Fibroblast of skin of right quadriceps (primary cell): ENCODE measurements around the gene PARN.
"Not testable (repeated sequence)": the region's sequence is repeated elsewhere in the genome, so short reads cannot be mapped to it uniquely, and the experiment has no call there.

Experiments used
- DNase-seq: peaks from one replicate; pipeline ENCODE4 v3.0.0-alpha.2; 2013

Gene PARN, protein sequence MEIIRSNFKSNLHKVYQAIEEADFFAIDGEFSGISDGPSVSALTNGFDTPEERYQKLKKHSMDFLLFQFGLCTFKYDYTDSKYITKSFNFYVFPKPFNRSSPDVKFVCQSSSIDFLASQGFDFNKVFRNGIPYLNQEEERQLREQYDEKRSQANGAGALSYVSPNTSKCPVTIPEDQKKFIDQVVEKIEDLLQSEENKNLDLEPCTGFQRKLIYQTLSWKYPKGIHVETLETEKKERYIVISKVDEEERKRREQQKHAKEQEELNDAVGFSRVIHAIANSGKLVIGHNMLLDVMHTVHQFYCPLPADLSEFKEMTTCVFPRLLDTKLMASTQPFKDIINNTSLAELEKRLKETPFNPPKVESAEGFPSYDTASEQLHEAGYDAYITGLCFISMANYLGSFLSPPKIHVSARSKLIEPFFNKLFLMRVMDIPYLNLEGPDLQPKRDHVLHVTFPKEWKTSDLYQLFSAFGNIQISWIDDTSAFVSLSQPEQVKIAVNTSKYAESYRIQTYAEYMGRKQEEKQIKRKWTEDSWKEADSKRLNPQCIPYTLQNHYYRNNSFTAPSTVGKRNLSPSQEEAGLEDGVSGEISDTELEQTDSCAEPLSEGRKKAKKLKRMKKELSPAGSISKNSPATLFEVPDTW

DNA sequence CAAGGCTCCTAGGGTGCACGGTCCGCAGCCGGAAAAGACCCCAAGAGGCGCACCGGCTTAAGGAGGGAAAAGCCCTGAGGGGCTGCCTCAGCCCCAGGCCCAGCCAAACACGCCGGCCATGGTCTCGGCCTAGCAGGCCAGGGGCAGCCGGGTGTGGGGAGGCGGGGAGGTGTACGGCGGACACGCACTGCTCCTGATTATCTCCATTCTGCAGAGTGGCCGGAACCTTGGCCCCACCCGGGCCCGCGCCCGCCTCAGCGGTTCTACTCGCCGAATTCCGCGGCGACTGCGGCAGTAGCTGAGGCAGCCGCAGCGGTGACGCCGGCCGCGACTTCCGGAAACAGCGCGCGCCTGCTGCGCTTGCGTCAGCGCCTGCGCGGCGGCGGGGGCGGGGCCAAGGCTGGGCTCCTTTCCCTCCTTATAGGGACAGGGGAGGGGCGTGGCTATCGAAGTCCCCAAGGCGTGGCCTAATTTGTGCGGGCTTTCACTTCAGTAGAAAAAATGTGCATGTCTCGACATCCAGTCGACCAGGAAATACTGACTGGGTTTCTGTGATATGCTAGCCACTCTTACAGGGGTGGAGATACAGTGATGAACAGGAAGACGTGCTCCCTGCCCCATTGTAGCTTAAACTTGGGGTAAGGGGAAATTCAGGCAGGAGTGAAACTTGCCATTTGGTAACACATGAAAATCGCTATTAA lies at the start of gene PARN:
PARN (minus strand) TSS at position 342 of the 701 bp plus-strand sequence; CDS start at position 207, 135 bp downstream.
- peak; percentile 98 for DNase-seq

DNA sequence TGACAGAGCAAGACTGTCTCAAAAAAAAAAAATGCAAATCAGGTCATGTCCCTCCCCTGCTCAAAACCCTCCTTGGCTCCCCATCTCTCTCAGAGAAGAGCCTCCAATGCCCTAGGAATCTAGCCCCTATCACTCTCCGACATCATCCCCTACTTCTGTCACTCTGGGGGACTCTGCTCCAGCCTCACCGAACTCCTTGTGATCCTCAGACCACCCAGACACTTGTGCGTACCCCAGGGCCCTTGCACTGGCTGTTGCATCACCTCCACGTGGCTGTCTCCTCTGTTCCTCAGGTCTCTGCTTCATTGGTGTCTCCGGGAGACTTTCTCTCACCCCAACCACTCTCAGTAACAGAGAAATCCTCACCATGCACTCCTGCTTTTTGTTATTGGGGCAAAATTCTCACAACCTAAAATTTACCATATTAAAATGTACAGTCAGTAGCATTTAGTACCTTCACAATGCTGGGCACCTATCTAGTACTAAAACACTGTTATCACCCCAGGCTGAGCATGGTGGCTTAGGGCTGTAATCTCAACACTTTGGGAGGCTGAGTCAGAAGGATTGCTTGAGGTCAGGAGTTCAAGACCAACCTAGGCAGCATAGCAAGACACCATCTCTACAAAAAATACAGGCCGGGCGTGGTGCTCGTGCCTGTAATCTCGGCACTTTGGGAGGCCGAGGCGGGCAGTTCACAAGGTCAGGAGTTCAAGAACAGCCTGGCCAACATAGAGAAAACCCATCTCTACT lies 48.9 kb upstream of the PARN start:
- DNase-seq, result no peak

DNA sequence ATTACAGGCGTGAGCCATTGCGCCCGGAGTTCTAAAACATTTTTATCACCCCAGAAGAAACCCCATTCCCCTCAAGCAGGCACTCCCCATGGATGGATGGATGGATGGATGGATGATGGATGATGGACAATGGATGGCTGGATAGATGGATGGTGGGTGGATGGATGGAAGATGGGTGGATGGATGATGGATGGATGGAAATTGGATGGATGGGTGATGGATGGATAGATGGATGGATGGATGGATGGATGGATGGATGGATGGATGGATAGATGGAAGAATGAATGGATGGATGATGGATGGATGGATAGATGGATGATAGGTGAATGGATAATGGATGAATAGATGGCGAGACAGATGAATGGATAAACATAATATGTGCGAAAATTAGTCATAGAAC lies 47.6 kb upstream of the PARN start:
- DNase-seq, result no peak

DNA sequence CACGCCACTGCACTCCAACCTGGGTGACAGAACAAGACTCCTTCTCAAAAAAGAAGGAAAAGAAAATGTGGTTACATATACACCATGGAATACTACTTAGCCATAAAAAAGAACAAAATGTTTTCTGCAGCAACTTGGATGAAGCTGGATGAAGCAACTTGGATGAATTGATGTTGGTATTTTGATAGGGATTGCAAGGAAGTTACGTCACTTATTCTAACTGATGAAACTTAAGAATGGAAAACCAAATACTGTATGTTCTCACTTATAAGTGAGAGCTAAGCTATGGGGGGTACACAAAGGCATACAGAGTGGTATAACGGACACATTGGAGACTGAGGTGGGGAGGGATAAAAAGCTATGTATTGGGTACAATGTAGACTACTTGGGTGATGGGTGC lies 46.6 kb upstream of the PARN start:
- no peak for DNase-seq

DNA sequence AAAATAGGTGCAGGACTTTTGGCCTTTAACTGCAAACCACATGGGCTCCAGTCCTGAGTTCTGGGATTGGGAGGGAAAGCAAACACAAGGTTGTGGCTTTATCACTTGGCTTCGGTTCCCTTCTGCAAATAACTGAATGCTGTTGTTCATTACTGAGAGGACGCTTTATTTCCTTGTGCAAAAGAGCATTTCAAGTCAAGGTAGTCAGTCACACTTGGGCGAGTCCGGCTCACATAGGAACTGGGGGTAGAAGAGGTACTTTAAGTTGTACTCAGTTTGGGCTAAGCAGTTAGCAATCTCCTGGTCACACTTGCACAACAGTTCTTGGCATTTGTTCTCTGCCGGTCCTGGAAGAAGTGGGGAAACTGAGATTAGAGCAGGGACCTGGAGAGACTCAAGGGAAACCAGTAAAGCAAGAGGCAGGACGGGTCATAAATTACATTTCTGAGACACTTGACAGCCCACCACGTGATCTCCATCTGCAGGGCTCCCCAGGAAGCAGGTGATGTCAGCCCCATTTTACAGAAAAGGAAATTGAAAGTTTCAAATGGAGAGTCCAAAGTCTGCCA lies 42.4 kb upstream of the PARN start:
- no peak for DNase-seq

DNA sequence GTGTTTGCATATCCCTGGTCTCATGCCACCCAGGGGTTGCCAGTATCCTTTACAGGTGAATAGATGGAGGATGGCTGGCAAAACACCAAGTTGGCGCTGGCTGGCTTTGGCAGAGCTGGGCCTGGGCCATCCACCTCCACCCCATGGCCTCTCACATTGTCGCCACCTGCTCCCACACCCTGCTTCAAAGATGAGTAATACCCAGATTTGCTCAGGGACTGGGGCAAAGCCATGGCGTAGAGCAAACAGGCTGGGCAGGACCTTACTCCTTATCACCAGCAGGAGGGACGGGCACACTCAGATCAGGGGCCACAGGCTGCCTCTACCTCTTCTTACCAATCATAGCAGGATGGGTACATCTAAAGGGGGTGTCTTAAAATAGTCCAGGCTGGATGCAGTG lies 39.7 kb upstream of the PARN start:
- DNase-seq, result no peak

DNA sequence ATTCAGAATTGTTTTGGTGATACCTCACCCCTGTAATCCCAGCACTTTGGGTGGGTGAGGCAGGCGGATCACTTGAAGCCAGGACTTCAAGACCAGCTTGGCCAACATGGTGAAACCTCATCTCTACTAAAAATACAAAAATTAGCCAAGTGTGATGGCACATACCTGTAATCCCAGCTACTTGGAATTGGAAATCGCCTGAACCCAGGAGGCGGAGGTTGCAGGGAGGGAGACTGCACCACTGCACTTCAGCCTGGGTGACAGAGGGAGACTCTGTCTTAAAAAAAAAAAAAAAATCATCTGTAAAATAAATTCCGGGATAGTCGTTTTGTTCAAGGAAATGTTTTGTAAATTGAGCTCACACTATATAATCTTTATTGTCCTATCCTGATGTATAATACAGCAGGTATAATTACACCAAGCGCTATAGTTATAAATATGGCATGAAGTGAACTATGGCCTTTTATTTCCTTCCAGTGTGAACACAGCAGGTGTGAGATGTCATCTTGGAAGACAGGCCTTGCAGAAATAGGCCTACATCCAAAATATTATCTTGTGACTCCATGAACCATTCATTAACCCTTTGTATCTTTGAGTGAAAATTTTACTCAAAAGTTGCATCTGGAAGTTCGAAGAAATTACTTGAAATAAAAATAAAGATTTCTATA lies 38.6 kb upstream of the PARN start:
- DNase-seq, result no peak

DNA sequence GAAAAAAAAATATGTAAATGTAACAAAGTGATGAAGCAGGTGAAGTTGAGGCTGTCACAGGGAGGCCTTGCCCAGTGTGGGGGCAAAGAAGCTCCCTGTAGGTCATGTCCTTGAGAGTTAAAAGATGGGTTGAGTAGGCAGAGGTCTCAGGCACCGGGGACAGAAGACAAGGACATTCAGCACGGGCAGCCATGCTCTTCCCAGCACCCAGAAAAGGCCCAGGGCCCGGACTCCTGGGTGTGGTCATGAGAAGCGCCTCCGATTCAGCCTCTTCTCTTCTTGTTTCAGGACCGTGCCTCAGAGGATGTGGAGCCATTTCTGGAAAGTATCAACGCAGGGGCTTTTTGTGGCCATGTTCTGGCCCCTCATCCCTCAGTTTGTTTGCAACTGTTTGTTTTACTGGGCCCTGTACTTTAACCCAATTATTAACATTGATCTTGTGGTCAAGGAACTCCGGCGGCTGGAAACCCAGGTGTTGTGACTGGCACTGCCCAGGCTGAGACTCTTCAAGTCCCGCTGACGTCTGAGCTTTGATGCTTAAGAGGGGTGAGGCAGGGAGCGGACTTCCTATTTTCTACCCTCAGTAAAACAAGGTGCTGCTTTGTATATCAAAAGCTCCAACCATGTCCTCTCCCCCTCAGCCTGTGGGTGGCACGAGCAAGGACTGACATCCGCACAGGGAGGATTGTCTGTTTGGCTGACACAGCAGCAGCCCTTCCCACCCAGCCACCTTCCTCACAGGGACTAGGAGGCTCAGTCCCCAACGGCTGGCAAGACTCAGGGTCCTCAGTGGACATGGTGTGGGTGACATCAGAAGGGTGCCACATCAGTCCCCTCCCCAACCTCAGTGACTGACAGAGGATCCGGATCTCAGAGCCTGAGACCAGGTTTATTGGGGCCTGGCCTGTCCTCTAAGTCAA lies 37.5 kb upstream of the PARN start:
- no peak for DNase-seq

DNA sequence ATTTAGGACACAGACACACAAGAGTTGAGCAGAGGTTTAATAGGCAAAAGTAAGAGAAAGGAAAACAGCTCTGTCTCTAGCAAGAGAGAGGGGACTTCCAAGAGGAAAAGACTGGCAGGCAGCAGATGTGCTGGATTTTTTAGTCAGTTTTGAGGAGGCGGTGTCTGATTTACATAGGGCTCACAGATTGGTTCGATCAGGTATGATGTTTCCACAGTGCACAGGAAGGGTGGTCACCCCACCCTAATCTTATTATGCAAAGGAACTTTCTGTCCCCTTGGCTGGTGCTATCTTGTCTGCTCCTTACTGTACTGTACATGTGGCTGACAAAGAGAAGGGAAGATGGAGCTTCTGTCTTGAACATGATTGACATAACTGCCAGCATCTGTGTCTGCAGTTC lies 28.0 kb upstream of the PARN start:
- DNase-seq, result no peak

DNA sequence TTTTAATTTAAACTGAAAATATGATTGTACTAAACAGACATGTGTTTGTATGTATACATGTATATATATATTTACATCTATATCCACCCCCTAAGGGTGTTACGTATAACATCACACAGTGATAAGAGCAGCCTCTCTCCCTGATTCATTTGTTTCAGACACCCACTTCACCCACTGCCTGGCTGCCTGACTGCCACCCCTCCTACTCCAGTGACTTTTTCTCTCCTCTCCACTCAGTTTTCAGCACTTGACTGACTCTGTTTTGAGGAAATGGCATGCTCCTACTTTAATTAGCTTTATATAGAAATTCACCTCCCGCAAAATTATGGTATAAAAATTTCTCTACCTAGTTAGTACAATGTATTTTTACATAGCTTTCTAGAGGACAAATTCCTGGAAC lies 22.7 kb upstream of the PARN start:
- no peak for DNase-seq

DNA sequence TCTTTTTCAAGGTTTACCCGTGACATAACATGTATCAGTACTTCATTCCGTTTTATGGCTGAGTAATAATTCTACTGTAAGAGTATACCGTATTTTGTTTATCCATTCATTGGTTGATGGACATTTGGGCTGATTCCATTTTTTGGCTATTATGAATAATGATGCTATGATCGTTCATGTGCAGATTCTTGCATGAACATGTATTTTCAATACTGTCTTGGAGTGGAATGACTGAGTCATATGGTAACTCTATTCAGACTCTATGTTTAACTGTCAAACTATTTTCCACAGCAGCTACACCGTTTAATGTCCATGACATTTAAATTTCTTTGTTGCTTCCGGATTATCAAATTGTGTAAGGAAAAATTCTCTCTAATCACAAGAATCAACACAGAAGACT lies 20.6 kb upstream of the PARN start:
- no peak for DNase-seq

DNA sequence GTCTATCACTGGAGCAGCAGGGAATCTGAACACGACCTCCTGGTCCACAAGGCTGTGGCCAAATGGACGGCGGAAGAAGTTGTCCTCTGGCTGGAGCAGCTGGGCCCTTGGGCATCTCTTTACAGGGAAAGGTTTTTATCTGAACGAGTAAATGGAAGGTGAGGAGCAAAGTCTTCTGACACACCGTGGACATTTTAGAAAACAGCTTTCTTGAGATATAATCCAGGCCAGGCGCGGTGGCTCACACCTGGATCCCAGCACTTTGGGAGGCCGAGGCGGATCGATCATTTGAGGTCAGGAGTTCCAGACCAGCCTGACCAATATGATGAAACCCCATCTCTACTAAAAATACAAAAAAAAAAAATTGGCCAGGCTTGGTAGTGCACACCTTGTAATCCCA lies 19.8 kb upstream of the PARN start:
- DNase-seq, result no peak

DNA sequence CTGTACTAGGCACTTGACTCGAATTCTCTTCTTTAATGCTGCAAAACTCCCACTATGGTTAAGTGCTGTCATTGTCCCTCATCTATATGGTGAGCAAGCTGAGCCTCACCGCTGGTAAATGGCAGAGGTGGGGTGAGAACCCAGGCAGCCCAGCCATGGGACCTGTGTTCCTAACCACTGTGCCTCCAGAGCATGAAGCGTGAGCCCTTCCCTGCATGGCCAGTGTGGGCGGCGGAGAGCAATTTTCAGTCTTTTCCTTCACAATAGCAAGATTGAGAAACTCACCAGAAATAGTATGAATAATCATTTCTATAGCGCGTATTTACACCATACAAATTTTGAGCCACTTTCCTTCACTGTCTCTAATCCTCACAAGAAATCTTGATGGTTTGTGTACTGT lies 11.9 kb upstream of the PARN start:
- DNase-seq, result no peak

DNA sequence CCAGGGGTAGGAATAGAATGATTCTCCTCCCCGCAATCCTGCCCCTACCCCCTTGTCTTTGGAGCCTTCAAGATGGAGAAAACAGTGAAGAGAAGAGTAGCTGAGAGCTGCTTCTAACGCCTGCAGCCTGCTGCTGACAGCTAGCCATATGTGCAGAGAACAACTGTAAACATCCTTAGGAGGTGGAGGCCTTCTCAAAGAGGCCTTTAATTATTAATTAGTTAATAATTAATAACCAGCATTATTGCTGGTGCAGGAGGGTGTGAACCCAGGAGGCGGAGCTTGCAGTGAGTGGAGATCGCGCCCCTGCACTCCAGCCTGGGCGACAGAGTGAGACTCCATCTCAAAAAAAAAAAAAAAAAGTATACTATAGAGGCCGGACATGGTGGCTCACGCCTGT lies 11.1 kb upstream of the PARN start:
- no peak for DNase-seq

DNA sequence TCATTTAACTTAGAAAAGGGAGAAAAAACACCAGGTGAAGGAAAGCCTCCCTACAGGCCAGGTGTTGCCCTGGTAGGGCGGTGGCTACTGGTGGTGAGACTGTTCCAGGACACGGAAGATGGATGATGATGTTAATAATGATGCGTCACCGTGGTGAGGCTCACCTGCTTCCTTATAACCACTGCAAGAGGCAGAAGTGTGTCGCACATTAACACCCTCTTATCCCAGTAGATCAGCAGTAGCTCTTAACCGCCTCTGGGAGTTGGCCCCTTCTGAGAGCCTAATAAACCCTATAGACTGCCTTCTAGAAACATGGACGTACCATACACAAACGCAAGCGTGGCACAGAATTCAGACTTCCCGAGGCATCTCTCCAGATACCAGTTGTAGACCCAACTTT lies 10.5 kb upstream of the PARN start:
- DNase-seq, result no peak

DNA sequence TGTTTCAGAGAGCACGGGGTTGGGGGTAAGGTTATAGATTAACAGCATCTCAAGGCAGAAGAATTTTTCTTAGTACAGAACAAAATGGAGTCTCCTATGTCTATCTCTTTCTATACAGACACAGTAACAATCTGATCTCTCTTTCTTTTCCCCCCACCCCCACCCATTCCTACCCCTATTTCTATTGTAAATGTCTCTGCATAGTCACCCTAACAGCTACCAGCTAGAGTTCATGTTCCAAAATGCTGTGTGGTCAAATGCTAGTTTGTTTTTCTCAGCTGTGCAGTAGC lies 6.8 kb upstream of the PARN start:
- DNase-seq, result not testable (repeated sequence)

DNA sequence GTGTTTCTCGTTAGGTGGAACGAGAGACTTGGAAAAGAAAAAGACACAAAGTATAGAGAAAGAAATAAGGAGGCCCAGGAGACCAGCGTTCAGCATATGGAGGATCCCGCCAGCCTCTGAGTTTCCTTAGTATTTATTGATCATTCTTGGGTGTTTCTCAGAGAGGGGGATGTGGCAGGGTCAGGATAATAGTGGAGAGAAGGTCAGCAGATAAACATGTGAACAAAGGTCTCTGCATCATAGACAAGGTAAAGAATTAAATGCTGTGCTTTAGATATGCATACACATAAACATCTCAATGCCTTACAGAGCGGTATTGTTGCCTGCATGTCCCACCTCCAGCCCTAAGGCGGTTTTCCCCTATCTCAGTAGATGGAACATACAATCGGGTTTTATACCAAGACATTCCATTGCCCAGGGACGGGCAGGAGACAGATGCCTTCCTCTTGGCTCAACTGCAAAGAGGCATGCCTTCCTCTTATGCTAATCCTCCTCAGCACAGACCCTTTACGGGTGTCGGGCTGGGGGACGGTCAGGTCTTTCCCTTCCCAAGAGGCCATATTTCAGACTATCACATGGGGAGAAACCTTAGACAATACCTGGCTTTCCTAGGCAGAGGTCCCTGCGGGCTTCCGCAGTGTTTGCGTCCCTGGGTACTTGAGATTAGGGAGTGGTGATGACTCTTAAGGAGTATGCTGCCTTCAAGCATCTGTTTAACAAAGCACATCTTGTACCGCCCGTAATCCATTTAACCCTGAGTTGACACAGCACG lies 6.3 kb upstream of the PARN start:
- DNase-seq, result not testable (repeated sequence)

DNA sequence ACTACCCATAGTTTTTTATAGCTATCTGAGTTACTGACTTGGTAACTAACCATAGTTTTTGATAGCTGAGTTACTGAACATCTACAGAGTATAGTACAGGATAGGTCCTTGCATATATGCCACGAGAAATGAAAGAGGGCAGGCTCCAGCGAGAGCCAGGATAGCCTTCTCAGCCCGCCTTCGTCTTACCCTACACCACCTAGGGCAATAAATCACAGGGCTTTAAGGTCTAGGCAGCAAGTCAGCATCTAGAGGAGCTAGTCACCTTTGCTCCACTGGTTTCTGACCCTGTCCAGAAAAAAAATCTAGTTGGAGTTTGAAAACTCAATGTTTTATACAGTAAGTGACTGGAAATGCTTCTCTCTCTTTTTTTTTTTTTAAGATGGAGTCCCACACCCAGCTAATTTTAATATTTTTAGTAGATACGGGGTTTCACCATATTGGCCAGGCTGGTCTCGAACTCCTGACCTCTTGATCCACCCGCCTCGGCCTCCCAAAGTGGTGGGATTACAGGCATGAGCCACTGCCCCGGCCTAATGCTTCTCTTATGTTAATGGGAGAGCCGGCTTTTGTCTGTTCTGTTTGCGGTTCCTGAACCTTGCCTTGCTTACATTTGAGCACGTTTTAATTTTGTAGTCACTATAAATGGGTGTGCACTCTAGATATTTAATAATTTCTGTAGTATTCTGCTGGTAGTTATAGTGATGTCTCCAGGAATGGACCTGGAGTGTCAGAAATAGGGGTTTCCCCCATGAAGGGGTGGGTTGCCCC lies 5.5 kb upstream of the PARN start:
- no peak for DNase-seq

DNA sequence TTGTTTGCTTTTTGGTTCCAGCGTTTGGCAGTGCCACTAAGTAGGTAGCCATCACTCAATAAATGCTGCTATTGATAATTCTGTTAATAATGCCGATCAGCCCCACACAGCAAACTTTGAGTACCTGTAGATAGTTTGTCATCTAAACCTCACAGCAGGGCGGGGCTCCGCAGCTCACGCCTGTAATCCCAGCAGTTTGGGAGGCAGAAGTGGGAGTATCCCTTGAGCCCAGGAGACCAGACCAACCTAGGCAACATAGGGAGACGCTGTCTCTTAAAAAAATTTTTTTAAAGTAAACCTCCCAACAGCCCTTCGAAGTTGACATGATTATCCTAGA lies 4.3 kb upstream of the PARN start:
- no peak for DNase-seq
